A549 (cell line): ENCODE results near the gene SPAG5. TPM values are rescaled to one million over a fixed set of nuclear protein-coding genes. Genes with fewer than 3 reads are reported as not detected.

Experiments
- ATAC-seq, 2 experiments: fragments of 200-7000 bp in 1 of 2; fragments of >200 bp in 1 of 2; cut with Nextera tagmentation in 1 of 2; cut with Tn5 transposase in 1 of 2; 3 replicates each; pipeline versions ENCODE4 v1.8.0 to v1.9.1; 2018 to 2020; ENCODE audit warnings: mild to moderate bottlenecking in 1 of 2, moderate library complexity in 1 of 2
- CTCF ChIA-PET: fragments of 300-600 bp; sonication (Branson Sonifier 250); formaldehyde crosslinking; extraction: SDS; loops from one replicate; lab custom pipeline; 2021; ENCODE audit warnings: antibody characterized with exemption, inconsistent platforms; lab: Yijun Ruan, JAX
- POLR2A ChIA-PET: fragments of 350-600 bp; formaldehyde crosslinking; extraction: SDS; loops from one replicate; lab custom pipeline; 2021; ENCODE audit warnings: antibody characterized with exemption, inconsistent platforms; lab: Yijun Ruan, JAX
- DNase-seq, 2 experiments: peaks; one replicate each; pipeline versions ENCODE4 v3.0.0 to v3.0.0-alpha.2; 2011 to 2016; ENCODE audit warnings: low read depth in 1 of 2, low spot score in 1 of 2
- FAIRE-seq: peaks from 2 replicates; lab custom pipeline; 2011; peaks lifted over from hg19 to GRCh38; lab: Jason Lieb, UNC
- H3K27ac ChIP-seq, 2 experiments: fragments of >200 bp; sonication (Bioruptor Twin); formaldehyde crosslinking; 3 replicates each; pipeline ENCODE4 v1.5.1; 2016 to 2017
- H3K4me1 ChIP-seq: fragments of >200 bp; sonication (Bioruptor Twin); formaldehyde crosslinking; 3 replicates; pipeline ENCODE4 v1.6.1; 2016
- H3K4me2 ChIP-seq: fragments of >200 bp; sonication (Bioruptor Twin); formaldehyde crosslinking; 3 replicates; pipeline ENCODE4 v1.6.1; 2016
- H3K4me3 ChIP-seq: fragments of >200 bp; sonication (Bioruptor Twin); formaldehyde crosslinking; 3 replicates; pipeline ENCODE4 v1.5.1; 2016
- H3K9me3 ChIP-seq: fragments of >200 bp; sonication (Bioruptor Twin); formaldehyde crosslinking; 3 replicates; pipeline ENCODE4 v1.6.1; 2016
- BHLHE40 ChIP-seq: IDR thresholded peaks from 2 replicates; pipeline ENCODE4 v1.6.1; 2012; ENCODE audit warnings: low read depth, low read length, inconsistent platforms
- CHD2 ChIP-seq: fragments of 150-350 bp; IDR thresholded peaks from 2 replicates; pipeline ENCODE4 v1.6.1; 2014; ENCODE audit warnings: low read length; ENCODE audit not compliant: partially characterized antibody
- CHD4 ChIP-seq: fragments of 200-600 bp; sonication (generic); IDR thresholded peaks from 2 replicates; pipeline ENCODE4 v1.6.1; 2016; ENCODE audit warnings: antibody characterized with exemption, mild to moderate bottlenecking, borderline replicate concordance
- ESRRA ChIP-seq: fragments of 150-350 bp; IDR thresholded peaks from 2 replicates; pipeline ENCODE4 v1.6.1; 2014; ENCODE audit warnings: mild to moderate bottlenecking, low read length, borderline replicate concordance
- GATA3 ChIP-seq: IDR thresholded peaks from 2 replicates; pipeline ENCODE4 v1.6.1; 2012; ENCODE audit warnings: borderline replicate concordance
- HEYL ChIP-seq: fragments of 250-450 bp; sonication (Bioruptor Pico); IDR thresholded peaks from 2 replicates; pipeline ENCODE4 v1.8.0; 2021; ENCODE audit warnings: mild to moderate bottlenecking, moderate library complexity
- HOXB5 ChIP-seq: fragments of 250-450 bp; sonication (Bioruptor Pico); IDR thresholded peaks from 2 replicates; pipeline ENCODE4 v1.5.0; 2020; ENCODE audit warnings: mild to moderate bottlenecking, moderate library complexity
- JUN ChIP-seq, 2 experiments: fragments of >200 bp; sonication (Bioruptor Twin); formaldehyde crosslinking; IDR thresholded peaks; 2 replicates in 1 of 2; 3 replicates in 1 of 2; pipeline ENCODE4 v1.6.1; 2016 to 2017
- JUNB ChIP-seq: fragments of >200 bp; sonication (Bioruptor Twin); formaldehyde crosslinking; IDR thresholded peaks from 2 replicates; pipeline ENCODE4 v1.6.1; 2016
- KDM1A ChIP-seq: fragments of 200-600 bp; sonication (generic); IDR thresholded peaks from 2 replicates; pipeline ENCODE4 v1.6.1; 2016; ENCODE audit warnings: low read depth, mild to moderate bottlenecking
- KDM5A ChIP-seq: fragments of 200-600 bp; sonication (generic); IDR thresholded peaks from 2 replicates; pipeline ENCODE4 v1.6.1; 2016; ENCODE audit warnings: antibody characterized with exemption, mild to moderate bottlenecking
- MYC ChIP-seq: IDR thresholded peaks from 2 replicates; pipeline ENCODE4 v1.6.1; 2012; ENCODE audit warnings: mild to moderate bottlenecking, inconsistent platforms, low read length, improper control_type of control experiment, borderline replicate concordance
- POLR2A ChIP-seq: IDR thresholded peaks from 2 replicates; pipeline ENCODE4 v1.6.1; 2012; ENCODE audit warnings: mild to moderate bottlenecking, low read length
- POLR2AphosphoS2 ChIP-seq: conservative IDR thresholded peaks from 2 replicates; pipeline ENCODE4 v1.6.1; 2012; ENCODE audit warnings: low read length, improper control_type of control experiment, inconsistent platforms
- RAD21 ChIP-seq, 2 experiments: fragments of >200 bp in 1 of 2; sonication (Bioruptor Twin) in 1 of 2; formaldehyde crosslinking in 1 of 2; IDR thresholded peaks in 1 of 2; conservative IDR thresholded peaks in 1 of 2; 2 replicates in 1 of 2; 3 replicates in 1 of 2; pipeline ENCODE4 v1.6.1; 2012 to 2018; ENCODE audit warnings: inconsistent platforms in 1 of 2
- RARB ChIP-seq: fragments of 250-450 bp; sonication (Bioruptor Pico); IDR thresholded peaks from 2 replicates; pipeline ENCODE4 v1.8.0; 2021; ENCODE audit warnings: mild to moderate bottlenecking, moderate library complexity
- RCOR1 ChIP-seq: fragments of 150-350 bp; IDR thresholded peaks from 2 replicates; pipeline ENCODE4 v1.6.1; 2014; ENCODE audit warnings: antibody characterized with exemption, low read length, low read depth
- RFX5 ChIP-seq: fragments of 450-650 bp; IDR thresholded peaks from 2 replicates; pipeline ENCODE4 v1.7.1; 2014; ENCODE audit warnings: antibody characterized with exemption, mild to moderate bottlenecking, moderate library complexity
- RNF2 ChIP-seq: fragments of 200-600 bp; sonication (generic); IDR thresholded peaks from 2 replicates; pipeline ENCODE4 v1.6.1; 2016; ENCODE audit warnings: low read depth, mild to moderate bottlenecking, antibody characterized with exemption, moderate library complexity, borderline replicate concordance
- SMC3 ChIP-seq: fragments of >200 bp; sonication (Bioruptor Twin); formaldehyde crosslinking; IDR thresholded peaks from 3 replicates; pipeline ENCODE4 v1.6.1; 2018; ENCODE audit warnings: inconsistent platforms
- TP53 ChIP-seq: fragments of 250-450 bp; sonication (Bioruptor Pico); IDR thresholded peaks from 2 replicates; pipeline ENCODE4 v1.5.0; 2021; ENCODE audit warnings: mild to moderate bottlenecking, moderate library complexity
- ZNF302 ChIP-seq: fragments of 250-450 bp; sonication (Bioruptor Pico); IDR thresholded peaks from 2 replicates; pipeline ENCODE4 v1.9.0; 2021; ENCODE audit warnings: inconsistent platforms, mild to moderate bottlenecking, moderate library complexity
- WGBS: methylation state at CpG from one replicate; pipeline ENCODE4 v1.1.6; 2017; ENCODE audit errors: missing lambda C conversion rate; 5-methylcytosine and 5-hydroxymethylcytosine counted together
- polyA plus RNA-seq, 4 experiments: library from polyadenylated mRNA; depleted of rRNA in 3 of 4; stranded (reverse); fragments of >200 nt; fragmentation: RNase III in 1 of 4; extraction: RNeasy Plus Mini Kit Qiagen cat#74134 plus additional on column Dnase treatment in 1 of 4; gene quantifications; 2 replicates in 3 of 4; 3 replicates in 1 of 4; pipeline ENCODE4 v1.2.3, GENCODE V29; 2011 to 2017
- TF ChIP-seq, protein P1 (sequence below): fragments of >200 bp; sonication (Bioruptor Twin); formaldehyde crosslinking; IDR thresholded peaks from 3 replicates; pipeline ENCODE4 v1.5.1; 2016
- TF ChIP-seq, protein P2 (sequence below): fragments of 200-600 bp; sonication (generic); IDR thresholded peaks from 2 replicates; pipeline ENCODE4 v1.6.1; 2016; ENCODE audit warnings: antibody characterized with exemption, mild to moderate bottlenecking, moderate library complexity
- TF ChIP-seq, protein P3 (sequence below): fragments of >200 bp; sonication (Bioruptor Twin); formaldehyde crosslinking; IDR thresholded peaks from 3 replicates; pipeline ENCODE4 v1.6.1; 2016
- TF ChIP-seq, protein P4 (sequence below): fragments of 250-450 bp; sonication (Bioruptor Pico); IDR thresholded peaks from 2 replicates; pipeline ENCODE4 v1.5.0; 2021; ENCODE audit warnings: mild to moderate bottlenecking, moderate library complexity, borderline replicate concordance
- TF ChIP-seq, protein P5 (sequence below): fragments of 150-350 bp; IDR thresholded peaks from 2 replicates; pipeline ENCODE4 v1.6.1; 2014; ENCODE audit warnings: low read depth, mild to moderate bottlenecking, low read length

SPAG5 gene
- polyA plus RNA-seq, 2 of the 4 experiments (the other 2 are of a cell fraction): 111 TPM

DNA sequence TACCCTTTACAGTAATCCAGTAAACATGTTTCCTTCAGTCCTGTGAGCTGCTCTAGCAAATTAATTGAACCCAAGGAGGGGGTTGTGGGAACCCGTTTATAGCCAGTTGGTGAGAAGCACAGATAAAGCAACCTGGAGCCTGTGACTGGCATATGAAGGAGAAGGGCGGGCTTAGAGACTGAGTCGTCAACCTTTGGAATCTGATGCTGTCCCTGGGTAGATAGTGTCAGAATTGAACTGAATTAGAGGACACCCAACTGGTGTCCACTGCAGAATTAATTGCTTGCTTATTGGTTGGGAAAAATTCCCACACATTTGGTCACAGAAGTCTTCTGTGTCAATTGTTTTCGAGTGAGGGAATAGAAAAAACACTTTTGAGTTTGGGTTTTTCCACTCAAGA lies 28.0 kb upstream of the SPAG5 start:
- 90% methylated on average over 4 of the region's 4 CpGs for WGBS
- H3K4me2 ChIP-seq: no peak overlapping the region
- TF ChIP-seq, protein P1, sequence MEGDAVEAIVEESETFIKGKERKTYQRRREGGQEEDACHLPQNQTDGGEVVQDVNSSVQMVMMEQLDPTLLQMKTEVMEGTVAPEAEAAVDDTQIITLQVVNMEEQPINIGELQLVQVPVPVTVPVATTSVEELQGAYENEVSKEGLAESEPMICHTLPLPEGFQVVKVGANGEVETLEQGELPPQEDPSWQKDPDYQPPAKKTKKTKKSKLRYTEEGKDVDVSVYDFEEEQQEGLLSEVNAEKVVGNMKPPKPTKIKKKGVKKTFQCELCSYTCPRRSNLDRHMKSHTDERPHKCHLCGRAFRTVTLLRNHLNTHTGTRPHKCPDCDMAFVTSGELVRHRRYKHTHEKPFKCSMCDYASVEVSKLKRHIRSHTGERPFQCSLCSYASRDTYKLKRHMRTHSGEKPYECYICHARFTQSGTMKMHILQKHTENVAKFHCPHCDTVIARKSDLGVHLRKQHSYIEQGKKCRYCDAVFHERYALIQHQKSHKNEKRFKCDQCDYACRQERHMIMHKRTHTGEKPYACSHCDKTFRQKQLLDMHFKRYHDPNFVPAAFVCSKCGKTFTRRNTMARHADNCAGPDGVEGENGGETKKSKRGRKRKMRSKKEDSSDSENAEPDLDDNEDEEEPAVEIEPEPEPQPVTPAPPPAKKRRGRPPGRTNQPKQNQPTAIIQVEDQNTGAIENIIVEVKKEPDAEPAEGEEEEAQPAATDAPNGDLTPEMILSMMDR: no peak
- TF ChIP-seq, protein P2, sequence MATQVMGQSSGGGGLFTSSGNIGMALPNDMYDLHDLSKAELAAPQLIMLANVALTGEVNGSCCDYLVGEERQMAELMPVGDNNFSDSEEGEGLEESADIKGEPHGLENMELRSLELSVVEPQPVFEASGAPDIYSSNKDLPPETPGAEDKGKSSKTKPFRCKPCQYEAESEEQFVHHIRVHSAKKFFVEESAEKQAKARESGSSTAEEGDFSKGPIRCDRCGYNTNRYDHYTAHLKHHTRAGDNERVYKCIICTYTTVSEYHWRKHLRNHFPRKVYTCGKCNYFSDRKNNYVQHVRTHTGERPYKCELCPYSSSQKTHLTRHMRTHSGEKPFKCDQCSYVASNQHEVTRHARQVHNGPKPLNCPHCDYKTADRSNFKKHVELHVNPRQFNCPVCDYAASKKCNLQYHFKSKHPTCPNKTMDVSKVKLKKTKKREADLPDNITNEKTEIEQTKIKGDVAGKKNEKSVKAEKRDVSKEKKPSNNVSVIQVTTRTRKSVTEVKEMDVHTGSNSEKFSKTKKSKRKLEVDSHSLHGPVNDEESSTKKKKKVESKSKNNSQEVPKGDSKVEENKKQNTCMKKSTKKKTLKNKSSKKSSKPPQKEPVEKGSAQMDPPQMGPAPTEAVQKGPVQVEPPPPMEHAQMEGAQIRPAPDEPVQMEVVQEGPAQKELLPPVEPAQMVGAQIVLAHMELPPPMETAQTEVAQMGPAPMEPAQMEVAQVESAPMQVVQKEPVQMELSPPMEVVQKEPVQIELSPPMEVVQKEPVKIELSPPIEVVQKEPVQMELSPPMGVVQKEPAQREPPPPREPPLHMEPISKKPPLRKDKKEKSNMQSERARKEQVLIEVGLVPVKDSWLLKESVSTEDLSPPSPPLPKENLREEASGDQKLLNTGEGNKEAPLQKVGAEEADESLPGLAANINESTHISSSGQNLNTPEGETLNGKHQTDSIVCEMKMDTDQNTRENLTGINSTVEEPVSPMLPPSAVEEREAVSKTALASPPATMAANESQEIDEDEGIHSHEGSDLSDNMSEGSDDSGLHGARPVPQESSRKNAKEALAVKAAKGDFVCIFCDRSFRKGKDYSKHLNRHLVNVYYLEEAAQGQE: no peak
- TF ChIP-seq MYC (no peak), RFX5 (no peak), GATA3 (no peak), BHLHE40 (no peak), KDM1A (no peak), RNF2 (no peak), HEYL (CRISPR knock-in tag) (no peak), CHD4 (no peak), HOXB5 (CRISPR knock-in tag) (no peak), RAD21 (conservative IDR thresholded peaks at IDR 0.05 in 1 of 2, IDR thresholded peaks at IDR 0.05 in 1 of 2) (no peak), JUNB (no peak), CHD2 (no peak), JUN (IDR thresholded peaks at IDR 0.05) (no peak), POLR2A (no peak), ESRRA (no peak)
- TF ChIP-seq, protein P3, sequence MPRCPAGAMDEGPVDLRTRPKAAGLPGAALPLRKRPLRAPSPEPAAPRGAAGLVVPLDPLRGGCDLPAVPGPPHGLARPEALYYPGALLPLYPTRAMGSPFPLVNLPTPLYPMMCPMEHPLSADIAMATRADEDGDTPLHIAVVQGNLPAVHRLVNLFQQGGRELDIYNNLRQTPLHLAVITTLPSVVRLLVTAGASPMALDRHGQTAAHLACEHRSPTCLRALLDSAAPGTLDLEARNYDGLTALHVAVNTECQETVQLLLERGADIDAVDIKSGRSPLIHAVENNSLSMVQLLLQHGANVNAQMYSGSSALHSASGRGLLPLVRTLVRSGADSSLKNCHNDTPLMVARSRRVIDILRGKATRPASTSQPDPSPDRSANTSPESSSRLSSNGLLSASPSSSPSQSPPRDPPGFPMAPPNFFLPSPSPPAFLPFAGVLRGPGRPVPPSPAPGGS: no peak
- TF ChIP-seq, all 56 proteins: peak for 0
- POLR2A ChIA-PET: interaction anchor here (1.5 kb wide), 1 partner anchor 18 kb away, joined by 3 read pairs; the partner anchor contains the start of gene BLTP2
- Histone ChIP-seq H3K9me3 (no peaks in the 10 kb centered on the region), H3K27ac (no peak overlapping the region), H3K4me3 (no peak overlapping the region), H3K4me1 (no peaks in the 10 kb centered on the region)
- ATAC-seq: no peak
- FAIRE-seq: no peak
- DNase-seq: no peak
- CTCF ChIA-PET: interaction anchor here (1.0 to 2.0 kb wide), 4 partner anchors 11 to 132 kb away, joined by 3 to 9 read pairs (median 4); partner anchors contain the start of gene BLTP2

DNA sequence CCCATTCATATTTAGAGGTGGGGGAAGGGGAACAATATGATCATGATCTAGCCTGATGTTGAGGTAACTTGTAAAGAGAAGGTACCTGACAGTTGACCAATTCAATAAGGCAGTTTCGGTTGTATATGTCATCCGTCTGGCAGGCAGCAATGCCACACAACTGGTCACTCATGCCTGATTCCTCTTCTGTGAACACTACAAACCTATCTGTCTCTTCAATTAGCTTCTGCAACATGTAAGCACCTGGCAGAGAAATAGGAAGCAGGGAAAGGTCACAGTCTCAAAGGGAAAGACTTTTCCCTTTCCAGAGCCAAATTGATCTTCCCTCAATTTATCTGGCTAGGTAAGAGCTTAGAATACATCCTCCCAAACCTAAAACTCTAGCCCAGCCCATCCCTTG lies 25.3 kb upstream of the SPAG5 start:
- 90% methylated on average over 2 of the region's 2 CpGs for WGBS
- Histone ChIP-seq H3K27ac (no peak overlapping the region), H3K4me1 (no peaks in the 10 kb centered on the region), H3K4me2 (no peak overlapping the region), H3K9me3 (no peaks in the 10 kb centered on the region), H3K4me3 (no peak overlapping the region)
- ChIA-PET POLR2A (interaction anchor here (1.6 kb wide), 1 partner anchor 52 kb away, joined by 4 read pairs; no protein-coding TSS in a partner anchor), CTCF (interaction anchor here (0.7 to 1.8 kb wide), 5 partner anchors 10 to 103 kb away, joined by 3 to 5 read pairs (median 4); no protein-coding TSS in a partner anchor)
- DNase-seq (no peak), FAIRE-seq (no peak), ATAC-seq (no peak)
- TF ChIP-seq HOXB5 (CRISPR knock-in tag): no peak
- TF ChIP-seq, protein P4, sequence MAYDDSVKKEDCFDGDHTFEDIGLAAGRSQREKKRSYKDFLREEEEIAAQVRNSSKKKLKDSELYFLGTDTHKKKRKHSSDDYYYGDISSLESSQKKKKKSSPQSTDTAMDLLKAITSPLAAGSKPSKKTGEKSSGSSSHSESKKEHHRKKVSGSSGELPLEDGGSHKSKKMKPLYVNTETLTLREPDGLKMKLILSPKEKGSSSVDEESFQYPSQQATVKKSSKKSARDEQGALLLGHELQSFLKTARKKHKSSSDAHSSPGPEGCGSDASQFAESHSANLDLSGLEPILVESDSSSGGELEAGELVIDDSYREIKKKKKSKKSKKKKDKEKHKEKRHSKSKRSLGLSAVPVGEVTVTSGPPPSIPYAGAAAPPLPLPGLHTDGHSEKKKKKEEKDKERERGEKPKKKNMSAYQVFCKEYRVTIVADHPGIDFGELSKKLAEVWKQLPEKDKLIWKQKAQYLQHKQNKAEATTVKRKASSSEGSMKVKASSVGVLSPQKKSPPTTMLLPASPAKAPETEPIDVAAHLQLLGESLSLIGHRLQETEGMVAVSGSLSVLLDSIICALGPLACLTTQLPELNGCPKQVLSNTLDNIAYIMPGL (CRISPR knock-in tag): no peak
- TF ChIP-seq POLR2AphosphoS2: no peak
- no peak for TF ChIP-seq KDM1A
- no peak for TF ChIP-seq KDM5A
- TF ChIP-seq TP53 (CRISPR knock-in tag): no peak
- TF ChIP-seq JUNB: no peak
- TF ChIP-seq RCOR1: no peak
- no peak for TF ChIP-seq SMC3
- TF ChIP-seq, protein P5, sequence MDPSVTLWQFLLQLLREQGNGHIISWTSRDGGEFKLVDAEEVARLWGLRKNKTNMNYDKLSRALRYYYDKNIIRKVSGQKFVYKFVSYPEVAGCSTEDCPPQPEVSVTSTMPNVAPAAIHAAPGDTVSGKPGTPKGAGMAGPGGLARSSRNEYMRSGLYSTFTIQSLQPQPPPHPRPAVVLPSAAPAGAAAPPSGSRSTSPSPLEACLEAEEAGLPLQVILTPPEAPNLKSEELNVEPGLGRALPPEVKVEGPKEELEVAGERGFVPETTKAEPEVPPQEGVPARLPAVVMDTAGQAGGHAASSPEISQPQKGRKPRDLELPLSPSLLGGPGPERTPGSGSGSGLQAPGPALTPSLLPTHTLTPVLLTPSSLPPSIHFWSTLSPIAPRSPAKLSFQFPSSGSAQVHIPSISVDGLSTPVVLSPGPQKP: no peak
- no peak for TF ChIP-seq RARB (CRISPR knock-in tag)
- TF ChIP-seq JUN (IDR thresholded peaks at IDR 0.05): no peak
- no peak for TF ChIP-seq ZNF302 (CRISPR knock-in tag)
